Measurements from ENCODE around the gene FAM107B. TPM values are rescaled to one million over a fixed set of nuclear protein-coding genes. Genes with fewer than 3 reads are reported as not detected.
"Not testable (repeated sequence)": the region's sequence is repeated elsewhere in the genome, so short reads cannot be mapped to it uniquely, and the experiment has no call there.

Gene FAM107B
- polyA plus RNA-seq, 4 donors, result 85.6 to 118 (median 114) TPM

- DNase-seq (ENCODE audit: low read depth in 4 of 4, low spot score in 3 of 4), result no peak
These were observed 129.3 kb downstream of the FAM107B start for GRCh38 chr10:14645239-14645960.

- no peak for DNase-seq (ENCODE audit: low read depth in 4 of 4, low spot score in 3 of 4)
These were observed 135.1 kb downstream of the FAM107B start for GRCh38 chr10:14639637-14640036.

DNA sequence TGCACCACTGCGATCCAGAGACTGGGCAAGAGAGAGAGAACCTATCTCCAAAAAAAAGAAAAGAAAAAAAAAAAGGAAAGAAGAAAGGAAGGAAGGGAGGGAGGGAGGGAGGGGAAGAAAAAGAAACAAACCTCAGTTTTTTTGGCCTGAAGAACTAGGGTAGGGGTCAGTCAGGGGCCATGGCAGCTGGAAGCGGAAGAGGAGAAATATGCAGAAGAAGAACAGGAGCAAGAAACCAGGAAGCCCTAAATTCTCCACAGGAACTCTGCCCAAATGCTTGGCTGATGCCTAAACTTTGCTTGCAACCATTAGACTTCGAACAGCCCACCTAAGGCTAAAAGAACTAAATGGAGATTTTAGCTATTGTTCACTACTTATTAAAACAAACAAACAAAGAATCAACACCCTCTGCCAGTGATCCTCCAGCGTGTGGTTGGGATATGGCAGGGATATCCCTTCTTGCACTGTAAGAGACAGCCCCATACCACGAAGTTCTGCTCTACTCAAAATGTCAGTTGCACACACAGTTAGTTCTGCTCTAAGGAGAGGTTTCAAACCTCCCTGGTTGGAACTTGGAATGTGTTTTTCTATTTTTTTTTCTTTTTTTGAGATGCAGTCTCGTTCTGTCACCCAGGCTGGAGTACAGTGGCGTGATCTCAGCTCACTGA, 139.5 kb downstream of the FAM107B start:
- no peak for DNase-seq (ENCODE audit: low read depth in 4 of 4, low spot score in 3 of 4)

DNA sequence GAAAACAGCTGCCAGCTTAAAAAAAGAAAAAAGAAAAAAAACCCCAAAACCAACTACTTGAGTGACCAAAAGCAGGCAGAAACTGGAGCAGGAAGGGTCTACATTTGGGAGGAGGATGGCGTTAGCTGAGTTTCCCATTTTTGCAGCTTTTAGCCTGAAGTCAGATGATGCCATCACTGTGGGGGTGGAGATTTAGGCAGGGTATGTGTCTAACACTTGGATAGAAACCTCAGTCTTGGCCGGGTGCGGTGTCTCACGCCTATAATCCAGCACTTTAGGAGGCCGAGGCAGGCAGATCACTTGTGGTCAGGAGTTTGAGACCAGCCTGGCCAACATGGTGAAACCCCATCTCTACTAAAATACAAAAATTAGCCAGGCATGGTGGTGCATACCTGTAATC, 140.1 kb downstream of the FAM107B start:
- DNase-seq (ENCODE audit: low read depth in 4 of 4, low spot score in 3 of 4), result not testable (repeated sequence)

- DNase-seq (ENCODE audit: low read depth in 4 of 4, low spot score in 3 of 4), result no peak
These were observed 148.8 kb downstream of the FAM107B start for GRCh38 chr10:14625765-14626525.

DNA sequence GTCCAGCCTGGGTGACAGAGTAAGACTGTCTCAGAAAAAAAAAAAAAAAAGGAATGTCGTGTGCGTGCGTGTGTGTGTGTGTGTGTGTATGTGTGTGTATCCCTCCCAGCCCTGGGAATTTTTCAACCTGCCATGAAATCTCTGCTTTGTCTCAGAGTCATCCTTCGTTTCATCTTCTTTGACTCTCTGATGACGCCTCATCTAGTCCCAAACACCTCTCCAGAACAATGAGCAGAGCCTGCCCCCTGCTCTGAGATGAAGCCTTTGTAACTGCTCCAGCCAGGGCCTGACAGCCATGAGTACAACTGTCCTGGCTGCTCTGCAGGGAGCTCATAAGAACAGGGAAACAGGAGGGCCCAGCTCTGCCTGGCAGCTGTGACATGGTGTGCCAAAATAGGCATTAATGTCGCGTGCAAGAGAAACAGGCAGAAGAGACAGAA, 149.5 kb downstream of the FAM107B start:
- DNase-seq (ENCODE audit: low read depth in 4 of 4, low spot score in 3 of 4), result no peak

DNA sequence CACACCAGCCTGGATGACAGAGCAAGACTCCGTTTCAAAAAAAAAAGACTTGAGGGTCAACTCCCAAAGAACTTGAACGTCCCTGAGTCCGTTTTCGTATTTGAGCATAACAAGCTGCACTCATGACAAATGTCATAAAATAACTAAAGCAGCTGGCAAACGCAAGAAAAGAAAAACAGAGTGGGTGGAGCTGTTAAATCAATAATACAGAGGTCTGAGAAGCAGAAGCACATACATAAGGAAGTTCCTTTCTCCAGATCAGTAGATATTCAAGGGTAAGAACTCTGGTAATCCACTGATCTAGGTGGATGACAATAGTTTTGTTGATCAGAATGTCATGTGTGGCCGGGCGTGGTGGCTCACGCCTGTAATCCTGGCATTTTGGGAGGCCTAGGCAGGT, 150.1 kb downstream of the FAM107B start:
- DNase-seq (ENCODE audit: low read depth in 4 of 4, low spot score in 3 of 4), result no peak

- no peak for DNase-seq (ENCODE audit: low read depth in 4 of 4, low spot score in 3 of 4)
These were observed 150.8 kb downstream of the FAM107B start for GRCh38 chr10:14623931-14624330.

- DNase-seq (ENCODE audit: low read depth in 4 of 4, low spot score in 3 of 4), result no peak
These were observed 153.7 kb downstream of the FAM107B start for GRCh38 chr10:14621037-14621436.

GRCh38 chr10:14618674-14619073, 156.0 kb downstream of the FAM107B start:
- no peak for DNase-seq (ENCODE audit: low read depth in 4 of 4, low spot score in 3 of 4)

GRCh38 chr10:14617852-14618251, 156.8 kb downstream of the FAM107B start:
- no peak for DNase-seq (ENCODE audit: low read depth in 4 of 4, low spot score in 3 of 4)

DNA sequence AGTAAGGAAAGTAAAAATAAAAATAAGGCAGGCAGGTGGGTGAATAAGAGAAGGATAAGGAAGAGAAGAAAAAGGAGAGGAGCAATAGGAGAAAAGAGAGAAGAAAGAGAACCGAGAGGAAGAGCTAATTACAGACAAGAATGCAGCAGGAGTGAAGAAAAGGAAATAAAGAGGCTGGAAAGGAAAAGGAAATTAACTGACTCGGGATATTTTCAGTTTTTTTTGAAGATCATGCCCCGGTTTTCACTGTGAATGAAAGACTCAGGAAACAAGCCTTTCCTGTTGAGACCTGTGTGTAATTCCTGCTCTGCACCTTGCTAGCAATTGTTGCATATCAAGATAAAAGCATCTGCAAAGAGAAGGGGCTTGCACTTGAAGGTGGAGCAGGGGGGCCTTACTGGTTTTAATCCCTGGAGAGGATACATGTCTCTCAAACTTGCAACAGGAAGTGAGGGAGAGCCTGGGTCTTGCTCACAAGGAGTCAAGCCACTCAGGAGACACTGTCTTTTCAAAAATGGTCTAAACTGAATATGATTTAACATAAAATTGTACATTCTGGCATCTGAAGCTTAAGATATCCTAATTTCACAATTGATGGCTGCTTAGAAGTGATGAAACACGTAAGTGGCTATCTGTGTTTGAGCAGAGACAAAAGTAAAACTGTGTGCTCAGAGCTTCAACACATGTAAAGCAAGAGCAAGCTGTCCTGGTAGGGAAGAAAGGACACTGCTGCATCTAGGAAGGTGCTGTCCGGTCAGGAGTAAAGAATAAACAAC, 157.6 kb downstream of the FAM107B start:
- no peak for DNase-seq (ENCODE audit: low read depth in 4 of 4, low spot score in 3 of 4)

DNA sequence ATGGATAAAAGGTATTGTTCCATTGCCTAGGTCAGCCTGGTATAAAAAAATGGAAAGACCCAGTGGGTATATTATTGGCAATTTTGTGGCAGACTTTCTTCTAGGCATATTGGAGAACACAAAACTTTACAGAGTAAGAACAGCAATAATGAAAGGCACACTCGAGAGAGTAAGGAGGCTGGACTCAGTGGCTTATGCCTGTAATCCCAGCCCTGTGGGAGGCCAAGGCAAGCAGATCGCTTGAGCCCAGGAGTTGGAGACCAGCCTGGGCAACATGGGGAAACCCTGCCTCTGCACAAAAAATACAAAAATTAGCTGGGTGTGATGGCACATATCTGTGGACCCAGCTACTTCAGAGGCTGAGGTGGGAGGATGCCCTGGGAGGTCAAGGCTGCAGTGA, 158.2 kb downstream of the FAM107B start:
- no peak for DNase-seq (ENCODE audit: low read depth in 4 of 4, low spot score in 3 of 4)

- DNase-seq (ENCODE audit: low read depth in 4 of 4, low spot score in 3 of 4), result no peak
These were observed 161.1 kb downstream of the FAM107B start for GRCh38 chr10:14613588-14613920.

DNA sequence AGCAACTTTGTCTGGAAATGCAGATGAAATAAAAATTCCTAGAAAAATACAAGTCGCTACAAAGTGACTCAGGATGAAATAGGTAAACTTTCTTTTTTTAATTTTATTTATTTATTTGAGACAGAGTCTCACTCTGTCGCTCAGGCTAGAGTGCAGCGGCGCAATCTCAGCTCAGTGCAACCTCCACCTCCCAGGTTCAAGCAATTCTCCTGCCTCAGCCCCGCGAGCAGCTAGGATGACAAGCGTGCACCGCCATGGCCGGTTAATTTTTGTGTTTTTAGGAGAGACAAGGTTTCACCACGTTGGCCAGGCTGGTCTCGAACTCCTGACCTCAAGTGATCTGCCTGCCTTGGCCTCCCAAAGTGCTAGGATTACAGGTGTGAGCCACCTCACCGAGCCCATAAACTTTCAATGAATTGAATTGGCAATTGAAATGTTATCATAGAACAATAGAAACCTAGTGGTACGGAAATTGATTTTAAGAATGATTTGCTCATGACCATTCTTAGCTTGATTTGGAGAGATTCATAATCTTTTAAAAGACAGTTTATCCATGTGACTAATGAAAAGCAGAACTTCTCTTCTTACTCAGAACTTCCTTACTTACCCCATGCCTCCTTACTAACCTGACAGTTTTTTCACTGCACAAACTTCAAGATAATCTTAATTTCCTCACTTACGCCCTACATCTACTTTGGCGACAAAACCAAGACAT, 161.7 kb downstream of the FAM107B start:
- DNase-seq (ENCODE audit: low read depth in 4 of 4, low spot score in 3 of 4), result no peak

DNA sequence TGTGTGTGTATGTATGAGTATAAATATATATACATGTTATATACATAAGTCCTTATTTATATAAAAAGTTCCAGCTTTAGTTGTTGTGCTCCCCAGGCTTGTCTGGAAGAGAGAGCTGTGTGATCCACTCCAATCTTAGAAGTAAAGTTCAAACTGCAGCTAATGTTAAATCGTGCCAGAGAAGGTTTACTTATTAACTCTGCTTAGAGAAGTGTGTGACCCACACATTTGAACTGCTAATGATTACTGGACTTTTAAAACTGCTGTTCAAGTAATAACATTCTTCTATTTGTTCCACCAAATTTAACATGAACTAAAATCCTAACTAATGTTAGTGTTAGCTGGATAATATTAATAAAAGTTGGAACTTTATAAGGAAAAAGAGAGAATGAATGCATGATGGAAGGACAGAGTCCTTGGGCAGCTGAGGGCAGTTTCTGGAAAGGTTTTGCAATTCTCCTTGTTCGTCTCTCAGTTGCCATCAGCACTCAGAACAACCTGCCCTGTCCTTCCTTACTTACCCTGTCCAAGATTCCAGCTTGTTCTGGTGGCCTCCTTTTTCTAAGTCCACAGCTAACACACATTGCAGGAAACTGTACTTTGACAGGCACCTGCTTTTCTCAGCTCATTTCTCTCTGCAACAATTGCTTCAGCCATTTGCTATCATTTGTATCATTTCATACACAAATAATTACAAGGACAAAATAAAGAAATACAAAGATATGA, 162.6 kb downstream of the FAM107B start:
- peak in 1 of 4 donors; percentile 53 for DNase-seq (ENCODE audit: low read depth in 4 of 4, low spot score in 3 of 4)

DNA sequence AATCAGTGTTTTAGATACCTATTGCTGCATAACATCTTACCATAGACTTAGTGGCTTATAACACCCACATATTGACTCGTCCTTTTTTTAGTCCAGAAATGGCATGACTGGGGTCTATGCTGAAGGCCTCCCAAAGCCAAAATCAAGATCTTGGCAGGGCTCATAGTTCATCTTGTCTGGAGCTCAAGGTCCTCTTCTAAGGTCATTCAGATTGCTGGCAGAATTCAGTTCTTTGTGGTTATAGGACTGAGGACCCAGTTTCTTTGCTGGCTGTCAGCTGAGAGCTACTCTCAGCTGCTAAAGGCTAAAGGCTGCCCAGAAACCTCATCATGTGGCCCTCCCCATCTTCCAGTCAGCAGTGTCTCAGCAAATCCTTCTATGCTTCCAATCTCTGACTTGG, 165.5 kb downstream of the FAM107B start:
- no peak for DNase-seq (ENCODE audit: low read depth in 4 of 4, low spot score in 3 of 4)

- DNase-seq (ENCODE audit: low read depth in 4 of 4, low spot score in 3 of 4), result no peak
These were observed 166.2 kb downstream of the FAM107B start for GRCh38 chr10:14608381-14609001.

DNA sequence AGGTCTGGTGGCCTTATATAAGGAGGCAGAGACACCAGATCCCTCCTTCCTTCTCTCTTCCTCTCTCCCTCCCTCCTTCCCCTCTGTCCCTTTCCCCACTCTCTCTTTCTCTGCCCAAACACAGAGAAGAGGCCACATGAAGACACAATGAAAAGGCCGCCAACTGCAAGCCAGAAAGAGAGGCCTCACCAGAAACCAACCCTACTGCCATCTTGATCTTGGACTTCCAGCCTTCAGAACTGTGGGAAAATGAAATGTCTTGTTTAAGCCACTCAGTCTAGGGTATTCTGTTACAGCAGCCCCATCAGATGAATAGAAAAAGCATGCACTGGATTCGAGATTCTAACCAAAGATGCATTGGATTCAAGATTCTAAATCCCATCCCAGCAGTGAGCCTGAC, 168.1 kb downstream of the FAM107B start:
- no peak for DNase-seq (ENCODE audit: low read depth in 4 of 4, low spot score in 3 of 4)
